Liver (tissue), 3 donors: Measurements from ENCODE around the gene KDM4D.

Source experiments
- ATF3 ChIP-seq: IDR thresholded peaks from 2 replicates; pipeline ENCODE4 v1.6.1; 2016; ENCODE audit warnings: antibody characterized with exemption
- FOXA2 ChIP-seq: IDR thresholded peaks from 2 replicates; pipeline ENCODE4 v1.6.1; 2016; ENCODE audit warnings: antibody characterized with exemption
- GABPA ChIP-seq, 2 donors: IDR thresholded peaks in 1 of 2; conservative IDR thresholded peaks in 1 of 2; 2 replicates each; pipeline ENCODE4 v1.6.1; 2016; ENCODE audit warnings: antibody characterized with exemption in 2 of 2, mild to moderate bottlenecking in 1 of 2, moderate library complexity in 1 of 2
- RAD21 ChIP-seq, 2 donors: IDR thresholded peaks; 2 replicates each; pipeline ENCODE4 v1.6.1; 2016; ENCODE audit warnings: antibody characterized with exemption in 2 of 2, mild to moderate bottlenecking in 2 of 2
- RXRA ChIP-seq, 2 donors: IDR thresholded peaks; 2 replicates each; pipeline ENCODE4 v1.6.1; 2017 to 2018; ENCODE audit warnings: antibody characterized with exemption in 2 of 2, mild to moderate bottlenecking in 1 of 2
- SP1 ChIP-seq: IDR thresholded peaks from 2 replicates; pipeline ENCODE4 v1.6.1; 2018; ENCODE audit warnings: antibody characterized with exemption, mild to moderate bottlenecking
- TAF1 ChIP-seq: conservative IDR thresholded peaks from 2 replicates; pipeline ENCODE4 v1.6.1; 2016; ENCODE audit warnings: antibody characterized with exemption, mild to moderate bottlenecking
- YY1 ChIP-seq: IDR thresholded peaks from 2 replicates; pipeline ENCODE4 v1.6.1; 2016; ENCODE audit warnings: antibody characterized with exemption, mild to moderate bottlenecking
- TF ChIP-seq, protein P1 (sequence below): fragments of 150-350 bp; IDR thresholded peaks from 2 replicates; pipeline ENCODE4 v1.5.1; 2017; ENCODE audit warnings: improper control_type of control experiment, low read depth, low read length; ENCODE audit not compliant: missing input control
- TF ChIP-seq, protein P2 (sequence below): IDR thresholded peaks from 2 replicates; pipeline ENCODE4 v1.6.1; 2016; ENCODE audit warnings: antibody characterized with exemption
- TF ChIP-seq, protein P3 (sequence below): IDR thresholded peaks from 2 replicates; pipeline ENCODE4 v1.6.1; 2016; ENCODE audit warnings: antibody characterized with exemption
- donor health status: healthy.
- donor health status: healthy.

DNA sequence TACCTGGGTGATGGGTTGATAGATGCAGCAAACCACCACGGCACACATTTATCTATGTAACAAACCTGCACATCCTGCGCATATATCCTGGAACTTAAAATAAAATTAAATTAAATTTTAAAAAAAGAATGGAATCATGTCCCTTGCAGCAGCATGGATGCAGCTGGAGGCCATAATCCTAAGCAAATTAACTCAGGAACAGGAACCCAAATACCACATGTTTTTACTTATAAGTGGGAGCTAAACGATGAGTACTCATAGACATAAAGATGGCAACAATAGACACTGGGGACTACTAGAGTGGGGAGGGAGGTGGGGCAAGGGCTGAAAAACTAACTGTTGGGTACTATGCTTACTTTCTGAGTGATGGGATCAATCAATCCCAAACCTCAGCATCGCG is 41.0 kb upstream of the KDM4D start:
- TF ChIP-seq, protein P1, sequence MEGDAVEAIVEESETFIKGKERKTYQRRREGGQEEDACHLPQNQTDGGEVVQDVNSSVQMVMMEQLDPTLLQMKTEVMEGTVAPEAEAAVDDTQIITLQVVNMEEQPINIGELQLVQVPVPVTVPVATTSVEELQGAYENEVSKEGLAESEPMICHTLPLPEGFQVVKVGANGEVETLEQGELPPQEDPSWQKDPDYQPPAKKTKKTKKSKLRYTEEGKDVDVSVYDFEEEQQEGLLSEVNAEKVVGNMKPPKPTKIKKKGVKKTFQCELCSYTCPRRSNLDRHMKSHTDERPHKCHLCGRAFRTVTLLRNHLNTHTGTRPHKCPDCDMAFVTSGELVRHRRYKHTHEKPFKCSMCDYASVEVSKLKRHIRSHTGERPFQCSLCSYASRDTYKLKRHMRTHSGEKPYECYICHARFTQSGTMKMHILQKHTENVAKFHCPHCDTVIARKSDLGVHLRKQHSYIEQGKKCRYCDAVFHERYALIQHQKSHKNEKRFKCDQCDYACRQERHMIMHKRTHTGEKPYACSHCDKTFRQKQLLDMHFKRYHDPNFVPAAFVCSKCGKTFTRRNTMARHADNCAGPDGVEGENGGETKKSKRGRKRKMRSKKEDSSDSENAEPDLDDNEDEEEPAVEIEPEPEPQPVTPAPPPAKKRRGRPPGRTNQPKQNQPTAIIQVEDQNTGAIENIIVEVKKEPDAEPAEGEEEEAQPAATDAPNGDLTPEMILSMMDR, result no peak
- TF ChIP-seq, protein P2, sequence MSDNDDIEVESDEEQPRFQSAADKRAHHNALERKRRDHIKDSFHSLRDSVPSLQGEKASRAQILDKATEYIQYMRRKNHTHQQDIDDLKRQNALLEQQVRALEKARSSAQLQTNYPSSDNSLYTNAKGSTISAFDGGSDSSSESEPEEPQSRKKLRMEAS, result no peak
- TF ChIP-seq ATF3 (no peak), TAF1 (no peak), YY1 (no peak), RAD21 (IDR thresholded peaks at IDR 0.05) (no peak), SP1 (no peak), RXRA (IDR thresholded peaks at IDR 0.05) (no peak), GABPA (IDR thresholded peaks at IDR 0.05 in 1 of 2, conservative IDR thresholded peaks at IDR 0.05 in 1 of 2) (no peak), FOXA2 (no peak)
- TF ChIP-seq, protein P3, sequence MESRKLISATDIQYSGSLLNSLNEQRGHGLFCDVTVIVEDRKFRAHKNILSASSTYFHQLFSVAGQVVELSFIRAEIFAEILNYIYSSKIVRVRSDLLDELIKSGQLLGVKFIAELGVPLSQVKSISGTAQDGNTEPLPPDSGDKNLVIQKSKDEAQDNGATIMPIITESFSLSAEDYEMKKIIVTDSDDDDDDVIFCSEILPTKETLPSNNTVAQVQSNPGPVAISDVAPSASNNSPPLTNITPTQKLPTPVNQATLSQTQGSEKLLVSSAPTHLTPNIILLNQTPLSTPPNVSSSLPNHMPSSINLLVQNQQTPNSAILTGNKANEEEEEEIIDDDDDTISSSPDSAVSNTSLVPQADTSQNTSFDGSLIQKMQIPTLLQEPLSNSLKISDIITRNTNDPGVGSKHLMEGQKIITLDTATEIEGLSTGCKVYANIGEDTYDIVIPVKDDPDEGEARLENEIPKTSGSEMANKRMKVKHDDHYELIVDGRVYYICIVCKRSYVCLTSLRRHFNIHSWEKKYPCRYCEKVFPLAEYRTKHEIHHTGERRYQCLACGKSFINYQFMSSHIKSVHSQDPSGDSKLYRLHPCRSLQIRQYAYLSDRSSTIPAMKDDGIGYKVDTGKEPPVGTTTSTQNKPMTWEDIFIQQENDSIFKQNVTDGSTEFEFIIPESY, result no peak
